MCF 10A (cell line): Measurements from ENCODE around the gene INTS3. TPM values are rescaled to one million over a fixed set of nuclear protein-coding genes. Genes with fewer than 3 reads are reported as not detected.

Source experiments
- BruUV-seq: library from RNA; stranded (reverse); fragments of 400-500 nt; replicated peaks from 2 replicates; lab custom pipeline; 2021; lab: Mats Ljungman, UMichigan
- CTCF ChIA-PET: fragments of 300-600 bp; sonication (Branson Sonifier 250); formaldehyde crosslinking; extraction: SDS; loops from one replicate; lab custom pipeline; 2021; ENCODE audit warnings: antibody characterized with exemption, inconsistent platforms; lab: Yijun Ruan, JAX
- POLR2A ChIA-PET: fragments of 300-600, 350-650 bp; sonication (Branson Sonifier 250); formaldehyde crosslinking; extraction: SDS; loops from one replicate; lab custom pipeline; 2020; ENCODE audit warnings: antibody characterized with exemption, inconsistent platforms; lab: Yijun Ruan, JAX
- DNase-seq: peaks from one replicate; pipeline ENCODE4 v3.0.0-alpha.2; 2018; ENCODE audit not compliant: unreplicated experiment
- H3K27ac Mint-ChIP-seq: one replicate; pipeline ENCODE4 v1.8.0; 2022; ENCODE audit warnings: mild to moderate bottlenecking, low read depth, mixed read lengths; ENCODE audit not compliant: unreplicated experiment
- H3K27me3 Mint-ChIP-seq: one replicate; pipeline ENCODE4 v1.8.0; 2022; ENCODE audit warnings: mixed read lengths; ENCODE audit not compliant: insufficient read depth, unreplicated experiment
- H3K36me3 Mint-ChIP-seq: one replicate; pipeline ENCODE4 v1.8.0; 2022; ENCODE audit warnings: mild to moderate bottlenecking, moderate library complexity, mixed read lengths; ENCODE audit not compliant: insufficient read depth, unreplicated experiment
- H3K4me1 Mint-ChIP-seq: one replicate; pipeline ENCODE4 v1.8.0; 2022; ENCODE audit warnings: mixed read lengths; ENCODE audit not compliant: insufficient read depth, unreplicated experiment
- H3K4me3 Mint-ChIP-seq: one replicate; pipeline ENCODE4 v1.8.0; 2022; ENCODE audit warnings: mild to moderate bottlenecking, moderate library complexity, mixed read lengths; ENCODE audit not compliant: unreplicated experiment
- H3K9me3 Mint-ChIP-seq: one replicate; pipeline ENCODE4 v1.8.0; 2022; ENCODE audit warnings: mixed read lengths; ENCODE audit not compliant: unreplicated experiment
- intact Hi-C: fragments of 100-400 bp; cut with micrococcal nuclease; formaldehyde crosslinking; loops from 2 replicates; pipeline ENCODE4 v1.14.1; 2022
- total RNA-seq: library from RNA; stranded (reverse); gene quantifications from 2 replicates; pipeline ENCODE4 v1.2.3, GENCODE V29; 2022
- TF ChIP-seq, protein P1 (sequence below): fragments of 200-600 bp; IDR thresholded peaks from one replicate; pipeline ENCODE4 v1.8.0; 2022; ENCODE audit warnings: antibody characterized with exemption, mild to moderate bottlenecking; ENCODE audit not compliant: unreplicated experiment

Gene INTS3
- total RNA-seq, 1 experiment from 2014 or later, result 68.7 TPM

DNA sequence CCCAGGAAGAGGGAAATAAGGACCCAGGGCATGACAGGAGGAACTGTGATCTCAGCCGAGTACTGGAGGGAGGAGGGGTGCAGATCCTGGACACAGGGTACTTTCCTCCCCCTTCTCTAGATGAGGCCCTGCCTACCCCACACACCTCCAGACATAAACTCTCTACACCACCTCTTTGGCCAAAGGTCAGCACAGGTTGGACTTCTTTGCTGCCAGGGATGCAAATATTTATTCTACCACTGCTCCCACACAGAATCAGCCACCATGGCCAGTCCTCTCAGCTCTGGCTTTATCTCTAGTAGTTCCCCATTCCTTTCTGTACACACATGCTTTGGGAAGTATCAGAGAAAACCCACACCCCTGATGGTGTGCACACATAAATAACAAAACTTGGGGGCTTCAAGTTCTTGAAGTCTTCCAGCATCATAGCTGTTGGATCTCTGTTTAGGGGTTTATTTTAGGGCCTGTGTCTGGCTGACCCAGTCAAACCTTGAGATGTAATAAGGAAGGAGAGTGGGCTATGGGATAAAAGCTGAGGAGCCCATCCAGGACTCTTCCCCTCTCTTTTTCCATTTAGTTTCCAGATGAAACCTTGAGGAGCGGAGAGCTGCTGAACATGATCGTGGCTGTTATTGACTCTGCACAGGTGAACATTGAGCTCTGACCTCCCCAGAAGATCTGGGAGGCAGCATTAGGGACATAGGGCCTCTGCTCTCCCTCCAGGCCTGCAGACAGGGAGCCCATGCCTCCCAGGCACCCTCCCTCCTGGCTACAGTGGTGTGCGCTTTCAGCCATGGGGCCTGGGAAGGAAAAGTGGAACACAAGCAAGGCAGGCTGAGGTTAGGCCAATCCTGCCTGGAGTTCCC, 40.7 kb downstream of the INTS3 start:
- no peaks in the 10 kb centered on the region for H3K4me1 Mint-ChIP-seq
- H3K27ac Mint-ChIP-seq, result no peak overlapping the region
- ChIA-PET CTCF (interaction anchor here (0.6 to 1.8 kb wide), 10 partner anchors 11 to 415 kb away, joined by 3 to 7 read pairs (median 4); partner anchors contain the start of gene RAB13), POLR2A (interaction anchor here (1.1 to 1.7 kb wide), 3 partner anchors 10 to 199 kb away, joined by 3 to 4 read pairs (median 3); partner anchors contain the start of gene CREB3L4)
- H3K4me3 Mint-ChIP-seq, result no peak overlapping the region
- BruUV-seq, result no TSS peak
- TF ChIP-seq, protein P1, sequence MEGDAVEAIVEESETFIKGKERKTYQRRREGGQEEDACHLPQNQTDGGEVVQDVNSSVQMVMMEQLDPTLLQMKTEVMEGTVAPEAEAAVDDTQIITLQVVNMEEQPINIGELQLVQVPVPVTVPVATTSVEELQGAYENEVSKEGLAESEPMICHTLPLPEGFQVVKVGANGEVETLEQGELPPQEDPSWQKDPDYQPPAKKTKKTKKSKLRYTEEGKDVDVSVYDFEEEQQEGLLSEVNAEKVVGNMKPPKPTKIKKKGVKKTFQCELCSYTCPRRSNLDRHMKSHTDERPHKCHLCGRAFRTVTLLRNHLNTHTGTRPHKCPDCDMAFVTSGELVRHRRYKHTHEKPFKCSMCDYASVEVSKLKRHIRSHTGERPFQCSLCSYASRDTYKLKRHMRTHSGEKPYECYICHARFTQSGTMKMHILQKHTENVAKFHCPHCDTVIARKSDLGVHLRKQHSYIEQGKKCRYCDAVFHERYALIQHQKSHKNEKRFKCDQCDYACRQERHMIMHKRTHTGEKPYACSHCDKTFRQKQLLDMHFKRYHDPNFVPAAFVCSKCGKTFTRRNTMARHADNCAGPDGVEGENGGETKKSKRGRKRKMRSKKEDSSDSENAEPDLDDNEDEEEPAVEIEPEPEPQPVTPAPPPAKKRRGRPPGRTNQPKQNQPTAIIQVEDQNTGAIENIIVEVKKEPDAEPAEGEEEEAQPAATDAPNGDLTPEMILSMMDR, result no peak
- intact Hi-C loops, result no loop called here
- no peaks in the 10 kb centered on the region for H3K27me3 Mint-ChIP-seq
- no peaks in the 10 kb centered on the region for H3K9me3 Mint-ChIP-seq
- H3K36me3 Mint-ChIP-seq, result peaks cover 61% of the 10 kb centered on the region
- no peak for DNase-seq

- Mint-ChIP-seq H3K27ac (peak overlapping the region; percentile 37), H3K4me3 (no peak overlapping the region), H3K9me3 (no peaks in the 10 kb centered on the region), H3K36me3 (peaks cover 61% of the 10 kb centered on the region), H3K4me1 (peaks cover 4% of the 10 kb centered on the region), H3K27me3 (no peaks in the 10 kb centered on the region)
- no peak for DNase-seq
- TF ChIP-seq, protein P1, result no peak
- no TSS peak for BruUV-seq
- intact Hi-C loops, result no loop called here
- ChIA-PET POLR2A (interaction anchor here (1.1 to 2.0 kb wide), 4 partner anchors 10 to 198 kb away, joined by 3 to 5 read pairs (median 4); partner anchors contain the start of gene CREB3L4), CTCF (interaction anchor here (0.6 to 1.8 kb wide), 10 partner anchors 10 to 415 kb away, joined by 3 to 7 read pairs (median 4); partner anchors contain the start of gene RAB13)
Measured at GRCh38 chr1:153769221-153769620, 41.4 kb downstream of the INTS3 start.

GRCh38 chr1:153770797-153771196, 42.9 kb downstream of the INTS3 start:
- Mint-ChIP-seq H3K36me3 (peaks cover 52% of the 10 kb centered on the region), H3K27me3 (no peaks in the 10 kb centered on the region), H3K27ac (peak overlapping the region; percentile 46), H3K9me3 (no peaks in the 10 kb centered on the region), H3K4me1 (peaks cover 12% of the 10 kb centered on the region), H3K4me3 (no peak overlapping the region)
- BruUV-seq, result no TSS peak
- TF ChIP-seq, protein P1, result no peak
- intact Hi-C loops, result no loop called here
- CTCF ChIA-PET, result interaction anchor here (0.6 to 1.7 kb wide), 4 partner anchors 10 to 111 kb away, joined by 3 to 7 read pairs (median 3); no protein-coding TSS in a partner anchor
- no peak for DNase-seq
- POLR2A ChIA-PET, result interaction anchor here (1.3 to 2.0 kb wide), 2 partner anchors 13 to 36 kb away, joined by 4 to 5 read pairs; no protein-coding TSS in a partner anchor

GRCh38 chr1:153771261-153771660, 43.4 kb downstream of the INTS3 start:
- Mint-ChIP-seq H3K36me3 (peaks cover 48% of the 10 kb centered on the region), H3K27ac (no peak overlapping the region), H3K9me3 (no peaks in the 10 kb centered on the region), H3K4me3 (no peak overlapping the region), H3K27me3 (no peaks in the 10 kb centered on the region), H3K4me1 (peaks cover 15% of the 10 kb centered on the region)
- DNase-seq, result no peak
- BruUV-seq, result no TSS peak
- POLR2A ChIA-PET, result interaction anchor here (1.3 to 2.0 kb wide), 2 partner anchors 13 to 37 kb away, joined by 4 to 5 read pairs; no protein-coding TSS in a partner anchor
- intact Hi-C loops, result no loop called here
- TF ChIP-seq, protein P1, result no peak
- CTCF ChIA-PET, result interaction anchor here (0.6 to 1.7 kb wide), 4 partner anchors 10 to 1134 kb away, joined by 3 to 7 read pairs (median 3); no protein-coding TSS in a partner anchor
